Panc1 (cell line): ENCODE results near the gene NPRL2. TPM values are rescaled to one million over a fixed set of nuclear protein-coding genes. Genes with fewer than 3 reads are reported as not detected.

ENCODE experiments used
- ATAC-seq: fragments of 200-7000 bp; cut with Tn5 transposase; 2 replicates; pipeline ENCODE4 v1.9.1; 2020; ENCODE audit warnings: mild to moderate bottlenecking, moderate library complexity
- BruUV-seq: library from RNA; stranded (reverse); fragments of 400-500 nt; replicated peaks from 2 replicates; lab custom pipeline; 2021; lab: Mats Ljungman, UMichigan
- CTCF ChIA-PET: fragments of 300-600 bp; sonication (Branson Sonifier 250); formaldehyde crosslinking; loops from one replicate; lab custom pipeline; 2022; ENCODE audit warnings: antibody characterized with exemption; lab: Charles Lee
- POLR2A ChIA-PET: fragments of 300-600 bp; sonication (Branson Sonifier 250); formaldehyde crosslinking; loops from one replicate; lab custom pipeline; 2022; ENCODE audit warnings: antibody characterized with exemption; lab: Charles Lee
- DNase-seq: peaks from one replicate; pipeline ENCODE4 v3.0.0-alpha.2; 2010; ENCODE audit warnings: low read depth, low spot score
- H3K27ac ChIP-seq: 2 replicates; pipeline ENCODE4 v1.5.1; 2011; ENCODE audit warnings: mild to moderate bottlenecking, low read length, inconsistent platforms
- H3K27me3 ChIP-seq: fragments of 200-500 bp; sonication (Bioruptor generic); 2 replicates; pipeline ENCODE4 v1.6.0; 2014; ENCODE audit warnings: low read length, inconsistent platforms; ENCODE audit not compliant: control insufficient read depth, insufficient read depth
- H3K36me3 ChIP-seq: fragments of 200-500 bp; sonication (Bioruptor generic); 2 replicates; pipeline ENCODE4 v1.5.1; 2014; ENCODE audit warnings: inconsistent platforms, mild to moderate bottlenecking, low read length, moderate library complexity; ENCODE audit not compliant: control insufficient read depth, insufficient read depth
- H3K4me1 ChIP-seq: 2 replicates; pipeline ENCODE4 v1.5.1; 2011; ENCODE audit warnings: inconsistent platforms, mild to moderate bottlenecking, low read length, moderate library complexity; ENCODE audit not compliant: control insufficient read depth, insufficient read depth
- H3K4me3 ChIP-seq, 2 experiments: 2 replicates each; pipeline ENCODE4 v1.5.1; 2011 to 2012; ENCODE audit warnings: low read depth in 2 of 2, low read length in 2 of 2, mild to moderate bottlenecking in 2 of 2, inconsistent platforms in 1 of 2, moderate library complexity in 1 of 2
- H3K9me3 ChIP-seq: fragments of 200-500 bp; sonication (Bioruptor generic); 2 replicates; pipeline ENCODE4 v1.5.1; 2014; ENCODE audit warnings: low read depth, mild to moderate bottlenecking, inconsistent platforms, low read length, moderate library complexity; ENCODE audit not compliant: control insufficient read depth, insufficient read depth
- POLR2AphosphoS5 ChIP-seq: IDR thresholded peaks from 2 replicates; pipeline ENCODE4 v1.6.1; 2012; ENCODE audit warnings: mild to moderate bottlenecking, low read depth, low read length, moderate library complexity
- SIN3A ChIP-seq: IDR thresholded peaks from 2 replicates; pipeline ENCODE4 v1.6.1; 2012; ENCODE audit warnings: low read depth, mild to moderate bottlenecking, low read length, moderate library complexity, borderline replicate concordance; ENCODE audit not compliant: insufficient read depth
- TCF7L2 ChIP-seq: IDR thresholded peaks from 2 replicates; pipeline ENCODE4 v1.6.1; 2011; ENCODE audit warnings: mild to moderate bottlenecking, low read depth, low read length, inconsistent platforms
- in situ Hi-C: cut with HindIII; loops from 2 replicates; pipeline ENCODE4 v1.10.0; 2016; ENCODE audit warnings: low sequenced_read_pairs, low pct_unique_long_range_greater_than_20kb
- intact Hi-C: fragments of 100-400 bp; cut with micrococcal nuclease; formaldehyde crosslinking; loops from one replicate; pipeline ENCODE4 v1.10.0; 2022; ENCODE audit not compliant: unreplicated experiment
- total RNA-seq: library from RNA; stranded (reverse); gene quantifications from one replicate; pipeline ENCODE4 v1.2.1, GENCODE V29; 2021; ENCODE audit not compliant: unreplicated experiment
- TF ChIP-seq, protein P1 (sequence below): fragments of 450-650 bp; IDR thresholded peaks from 2 replicates; pipeline ENCODE4 v1.5.1; 2017; ENCODE audit warnings: mild to moderate bottlenecking
- TF ChIP-seq, protein P2 (sequence below), 2 experiments: IDR thresholded peaks; 2 replicates each; pipeline ENCODE4 v1.6.1; 2011 to 2012; ENCODE audit warnings: low read depth in 2 of 2, control low read depth in 1 of 2, low read length in 1 of 2, mild to moderate bottlenecking in 1 of 2, moderate library complexity in 1 of 2; ENCODE audit not compliant: insufficient read depth in 1 of 2

NPRL2 gene
- total RNA-seq, 1 experiment from 2014 or later = 14.6 TPM

DNA sequence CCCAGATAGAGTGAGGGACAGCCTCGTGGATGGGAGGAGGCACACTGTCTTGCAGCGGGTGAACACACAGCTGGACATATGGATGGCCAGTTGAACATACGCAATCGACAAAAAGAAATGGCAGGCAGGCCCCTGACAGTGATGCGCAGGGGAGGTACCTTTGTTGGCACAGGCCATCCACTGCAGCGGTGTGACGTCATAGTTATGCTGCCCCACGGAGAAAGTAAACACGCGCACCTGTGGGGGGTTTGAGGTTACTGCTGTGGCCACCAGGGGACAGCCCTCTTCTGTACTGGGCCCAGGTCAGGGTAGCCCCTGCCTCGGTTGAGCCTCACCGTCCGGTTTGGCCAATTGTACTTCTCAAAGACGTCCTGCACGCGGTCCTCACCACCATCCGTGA lies 28.2 kb upstream of the NPRL2 start:
- no TSS peak for BruUV-seq

DNA sequence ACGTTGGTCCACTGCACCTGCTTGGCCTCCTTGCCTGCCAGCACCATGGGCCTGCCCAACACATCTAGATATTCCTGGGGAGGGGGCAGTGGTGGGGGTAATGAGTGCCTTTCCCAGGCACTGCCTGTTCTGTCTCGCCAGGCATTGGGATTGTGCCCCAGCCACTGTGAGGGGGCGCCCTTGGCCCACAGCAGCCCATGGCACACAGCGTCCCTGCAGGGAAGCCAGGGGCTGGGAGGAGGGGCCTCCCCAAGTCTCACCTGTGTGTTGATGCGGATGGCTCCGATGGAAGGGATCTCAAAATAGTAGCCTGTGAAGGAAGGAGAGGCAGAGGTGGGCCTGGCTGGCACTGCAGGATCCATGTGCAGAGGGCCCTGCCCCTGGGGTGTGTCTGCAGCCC lies 27.4 kb upstream of the NPRL2 start:
- H3K9me3 ChIP-seq = no peaks in the 10 kb centered on the region
- in situ Hi-C loops = no loop called here
- no TSS peak for BruUV-seq
- ChIA-PET CTCF (no interaction called here), POLR2A (no interaction called here)
- no peak for TF ChIP-seq TCF7L2
- TF ChIP-seq, protein P1, sequence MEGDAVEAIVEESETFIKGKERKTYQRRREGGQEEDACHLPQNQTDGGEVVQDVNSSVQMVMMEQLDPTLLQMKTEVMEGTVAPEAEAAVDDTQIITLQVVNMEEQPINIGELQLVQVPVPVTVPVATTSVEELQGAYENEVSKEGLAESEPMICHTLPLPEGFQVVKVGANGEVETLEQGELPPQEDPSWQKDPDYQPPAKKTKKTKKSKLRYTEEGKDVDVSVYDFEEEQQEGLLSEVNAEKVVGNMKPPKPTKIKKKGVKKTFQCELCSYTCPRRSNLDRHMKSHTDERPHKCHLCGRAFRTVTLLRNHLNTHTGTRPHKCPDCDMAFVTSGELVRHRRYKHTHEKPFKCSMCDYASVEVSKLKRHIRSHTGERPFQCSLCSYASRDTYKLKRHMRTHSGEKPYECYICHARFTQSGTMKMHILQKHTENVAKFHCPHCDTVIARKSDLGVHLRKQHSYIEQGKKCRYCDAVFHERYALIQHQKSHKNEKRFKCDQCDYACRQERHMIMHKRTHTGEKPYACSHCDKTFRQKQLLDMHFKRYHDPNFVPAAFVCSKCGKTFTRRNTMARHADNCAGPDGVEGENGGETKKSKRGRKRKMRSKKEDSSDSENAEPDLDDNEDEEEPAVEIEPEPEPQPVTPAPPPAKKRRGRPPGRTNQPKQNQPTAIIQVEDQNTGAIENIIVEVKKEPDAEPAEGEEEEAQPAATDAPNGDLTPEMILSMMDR = no peak
- TF ChIP-seq, protein P2, sequence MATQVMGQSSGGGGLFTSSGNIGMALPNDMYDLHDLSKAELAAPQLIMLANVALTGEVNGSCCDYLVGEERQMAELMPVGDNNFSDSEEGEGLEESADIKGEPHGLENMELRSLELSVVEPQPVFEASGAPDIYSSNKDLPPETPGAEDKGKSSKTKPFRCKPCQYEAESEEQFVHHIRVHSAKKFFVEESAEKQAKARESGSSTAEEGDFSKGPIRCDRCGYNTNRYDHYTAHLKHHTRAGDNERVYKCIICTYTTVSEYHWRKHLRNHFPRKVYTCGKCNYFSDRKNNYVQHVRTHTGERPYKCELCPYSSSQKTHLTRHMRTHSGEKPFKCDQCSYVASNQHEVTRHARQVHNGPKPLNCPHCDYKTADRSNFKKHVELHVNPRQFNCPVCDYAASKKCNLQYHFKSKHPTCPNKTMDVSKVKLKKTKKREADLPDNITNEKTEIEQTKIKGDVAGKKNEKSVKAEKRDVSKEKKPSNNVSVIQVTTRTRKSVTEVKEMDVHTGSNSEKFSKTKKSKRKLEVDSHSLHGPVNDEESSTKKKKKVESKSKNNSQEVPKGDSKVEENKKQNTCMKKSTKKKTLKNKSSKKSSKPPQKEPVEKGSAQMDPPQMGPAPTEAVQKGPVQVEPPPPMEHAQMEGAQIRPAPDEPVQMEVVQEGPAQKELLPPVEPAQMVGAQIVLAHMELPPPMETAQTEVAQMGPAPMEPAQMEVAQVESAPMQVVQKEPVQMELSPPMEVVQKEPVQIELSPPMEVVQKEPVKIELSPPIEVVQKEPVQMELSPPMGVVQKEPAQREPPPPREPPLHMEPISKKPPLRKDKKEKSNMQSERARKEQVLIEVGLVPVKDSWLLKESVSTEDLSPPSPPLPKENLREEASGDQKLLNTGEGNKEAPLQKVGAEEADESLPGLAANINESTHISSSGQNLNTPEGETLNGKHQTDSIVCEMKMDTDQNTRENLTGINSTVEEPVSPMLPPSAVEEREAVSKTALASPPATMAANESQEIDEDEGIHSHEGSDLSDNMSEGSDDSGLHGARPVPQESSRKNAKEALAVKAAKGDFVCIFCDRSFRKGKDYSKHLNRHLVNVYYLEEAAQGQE (IDR thresholded peaks at IDR 0.05; ENCODE audit: insufficient read depth in 1 of 2, low read depth in 2 of 2, low read length in 1 of 2) = no peak
- TF ChIP-seq POLR2AphosphoS5 = no peak
- TF ChIP-seq SIN3A = no peak
- no peak overlapping the region for H3K27ac ChIP-seq
- no peaks in the 10 kb centered on the region for H3K27me3 ChIP-seq
- H3K36me3 ChIP-seq = no peaks in the 10 kb centered on the region
- no peak overlapping the region for H3K4me3 ChIP-seq
- intact Hi-C loops = loop anchor here (10.0 kb wide), 1 partner anchor 167 kb away; no protein-coding TSS in a partner anchor
- no peaks in the 10 kb centered on the region for H3K4me1 ChIP-seq
- ATAC-seq = no peak
- DNase-seq = no peak

More for the DNA sequence above, 28.2 kb upstream of the NPRL2 start:
- intact Hi-C loops = loop anchor here (10.0 kb wide), 1 partner anchor 166 kb away; no protein-coding TSS in a partner anchor
- no peaks in the 10 kb centered on the region for H3K36me3 ChIP-seq
- H3K9me3 ChIP-seq = no peaks in the 10 kb centered on the region
- CTCF ChIA-PET = no interaction called here
- no peak overlapping the region for H3K27ac ChIP-seq
- H3K4me1 ChIP-seq = no peaks in the 10 kb centered on the region
- no peak overlapping the region for H3K4me3 ChIP-seq
- in situ Hi-C loops = no loop called here
- ATAC-seq = no peak
- TF ChIP-seq POLR2AphosphoS5 (no peak), SIN3A (no peak)
- TF ChIP-seq, protein P2 (IDR thresholded peaks at IDR 0.05; ENCODE audit: insufficient read depth in 1 of 2, low read depth in 2 of 2, low read length in 1 of 2) = no peak
- H3K27me3 ChIP-seq = no peaks in the 10 kb centered on the region
- no peak for DNase-seq
- POLR2A ChIA-PET = no interaction called here
